MM.1S (cell line): ENCODE results near the gene SF3A2.

ENCODE experiments used
- DNase-seq: peaks from one replicate; pipeline ENCODE4 v3.0.0-alpha.2; 2015
- H2AFZ ChIP-seq: fragments of 300-600 bp; sonication (generic); 2 replicates; pipeline ENCODE4 v1.6.0; 2016; ENCODE audit warnings: antibody characterized with exemption, low read length
- H3F3A ChIP-seq: fragments of 300-600 bp; sonication (generic); 2 replicates; pipeline ENCODE4 v1.6.1; 2016; ENCODE audit warnings: mild to moderate bottlenecking, antibody characterized with exemption, low read length, moderate library complexity, mixed read lengths; ENCODE audit not compliant: insufficient read depth
- H3K27ac ChIP-seq: fragments of 300-600 bp; sonication (generic); 2 replicates; pipeline ENCODE4 v1.5.1; 2016; ENCODE audit warnings: mild to moderate bottlenecking, low read length
- H3K27me3 ChIP-seq: fragments of 300-600 bp; sonication (generic); replicated peaks from 2 replicates; pipeline ENCODE4 v1.6.0; 2016; ENCODE audit warnings: low read length; ENCODE audit not compliant: insufficient read depth
- H3K36me3 ChIP-seq: fragments of 300-600 bp; sonication (generic); replicated peaks from 2 replicates; pipeline ENCODE4 v1.6.1; 2016; ENCODE audit warnings: mild to moderate bottlenecking, low read length, mixed read lengths; ENCODE audit not compliant: insufficient read depth
- H3K4me1 ChIP-seq: fragments of 300-600 bp; sonication (generic); 2 replicates; pipeline ENCODE4 v1.6.1; 2016; ENCODE audit warnings: low read length, mixed read lengths
- H3K4me2 ChIP-seq: fragments of 300-600 bp; sonication (generic); 2 replicates; pipeline ENCODE4 v1.6.0; 2016; ENCODE audit warnings: low read depth, low read length
- H3K4me3 ChIP-seq: fragments of 300-600 bp; sonication (generic); 2 replicates; pipeline ENCODE4 v1.5.1; 2016; ENCODE audit warnings: low read length, mixed read lengths
- H3K79me2 ChIP-seq: fragments of 300-600 bp; sonication (generic); 2 replicates; pipeline ENCODE4 v1.6.1; 2016; ENCODE audit warnings: mixed run types, low read length, mixed read lengths
- H3K9ac ChIP-seq: fragments of 300-600 bp; sonication (generic); 2 replicates; pipeline ENCODE4 v1.6.1; 2016; ENCODE audit warnings: low read length, mixed read lengths
- H3K9me2 ChIP-seq: fragments of 300-600 bp; sonication (generic); replicated peaks from 2 replicates; pipeline ENCODE4 v1.6.1; 2016; ENCODE audit warnings: mild to moderate bottlenecking, low read length, mixed read lengths; ENCODE audit not compliant: insufficient read depth
- H3K9me3 ChIP-seq: fragments of 300-600 bp; sonication (generic); replicated peaks from 2 replicates; pipeline ENCODE4 v1.6.1; 2016; ENCODE audit warnings: mild to moderate bottlenecking, low read length, mixed read lengths; ENCODE audit not compliant: insufficient read depth
- H4K20me1 ChIP-seq: fragments of 300-600 bp; sonication (generic); 2 replicates; pipeline ENCODE4 v1.6.1; 2016; ENCODE audit warnings: mild to moderate bottlenecking, low read length, moderate library complexity, mixed read lengths; ENCODE audit not compliant: insufficient read depth
- EZH2 ChIP-seq: fragments of 300-600 bp; sonication (generic); optimal IDR thresholded peaks from 2 replicates; pipeline ENCODE3; 2017; ENCODE audit warnings: low read depth, mild to moderate bottlenecking, antibody characterized with exemption, low read length, mixed read lengths
- EZH2phosphoT487 ChIP-seq: fragments of 300-600 bp; sonication (generic); IDR thresholded peaks from 2 replicates; pipeline ENCODE4 v1.6.1; 2018; ENCODE audit warnings: antibody characterized with exemption, low read length
- TF ChIP-seq, protein P1 (sequence below): fragments of 300-600 bp; sonication (generic); IDR thresholded peaks from 2 replicates; pipeline ENCODE4 v1.5.1; 2016; ENCODE audit warnings: antibody characterized with exemption, low read length, mixed read lengths

SF3A2 gene

DNA sequence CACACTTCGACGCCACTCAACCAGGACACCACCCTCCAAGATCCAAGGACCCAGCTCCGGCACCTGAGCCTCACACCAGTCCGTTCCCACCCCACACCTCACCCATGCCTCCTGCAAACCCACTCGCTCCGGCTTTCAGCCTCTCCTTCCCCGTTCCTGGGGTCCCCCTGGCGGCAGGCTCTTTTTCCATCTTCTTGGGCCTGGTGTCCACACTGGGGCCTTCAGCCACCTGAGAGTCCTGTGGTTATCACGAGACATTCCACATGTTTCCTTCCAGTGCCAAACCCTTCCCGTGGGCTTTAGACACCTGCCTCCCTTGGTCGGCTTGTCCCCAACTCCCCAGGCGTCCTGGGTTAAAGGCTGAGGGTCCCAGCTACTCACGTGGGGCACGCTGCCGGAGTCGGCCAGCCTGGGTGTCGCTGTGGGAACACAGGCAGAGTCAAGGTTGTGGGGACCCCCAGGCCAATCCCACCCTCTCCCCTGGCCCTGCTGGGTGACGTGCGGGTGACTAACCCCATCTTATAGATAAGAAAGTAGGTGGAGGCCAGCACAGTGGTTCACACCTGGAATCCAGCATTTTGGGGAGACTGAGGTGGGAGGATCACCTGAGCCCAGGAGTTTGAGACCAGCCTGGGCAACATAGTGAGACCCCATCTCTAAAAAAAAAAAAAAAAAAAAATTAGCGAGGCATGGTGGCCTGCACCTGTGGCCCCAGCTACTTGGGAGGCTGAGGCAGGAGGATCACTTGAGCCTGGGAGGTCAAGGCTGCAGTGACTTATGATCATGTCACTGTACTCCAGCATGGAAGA is 17.6 kb downstream of the SF3A2 start:
- Histone ChIP-seq H3K27ac (no peak overlapping the region), H3K27me3 (no peaks in the 10 kb centered on the region), H4K20me1 (no peaks in the 10 kb centered on the region), H3K79me2 (peaks cover 59% of the 10 kb centered on the region), H3K36me3 (0 out of 2 replicates have a peak, but pooled peaks cover 5% of the 10 kb centered on the region), H3K4me3 (no peak overlapping the region), H2AFZ (no peak overlapping the region), H3K4me1 (peaks cover 27% of the 10 kb centered on the region), H3K9ac (no peak overlapping the region), H3K9me2 (no peaks in the 10 kb centered on the region), H3F3A (peaks cover 26% of the 10 kb centered on the region), H3K9me3 (no peaks in the 10 kb centered on the region), H3K4me2 (no peak overlapping the region)
- DNase-seq = no peak
- TF ChIP-seq EZH2phosphoT487 = no peak
- TF ChIP-seq, protein P1, sequence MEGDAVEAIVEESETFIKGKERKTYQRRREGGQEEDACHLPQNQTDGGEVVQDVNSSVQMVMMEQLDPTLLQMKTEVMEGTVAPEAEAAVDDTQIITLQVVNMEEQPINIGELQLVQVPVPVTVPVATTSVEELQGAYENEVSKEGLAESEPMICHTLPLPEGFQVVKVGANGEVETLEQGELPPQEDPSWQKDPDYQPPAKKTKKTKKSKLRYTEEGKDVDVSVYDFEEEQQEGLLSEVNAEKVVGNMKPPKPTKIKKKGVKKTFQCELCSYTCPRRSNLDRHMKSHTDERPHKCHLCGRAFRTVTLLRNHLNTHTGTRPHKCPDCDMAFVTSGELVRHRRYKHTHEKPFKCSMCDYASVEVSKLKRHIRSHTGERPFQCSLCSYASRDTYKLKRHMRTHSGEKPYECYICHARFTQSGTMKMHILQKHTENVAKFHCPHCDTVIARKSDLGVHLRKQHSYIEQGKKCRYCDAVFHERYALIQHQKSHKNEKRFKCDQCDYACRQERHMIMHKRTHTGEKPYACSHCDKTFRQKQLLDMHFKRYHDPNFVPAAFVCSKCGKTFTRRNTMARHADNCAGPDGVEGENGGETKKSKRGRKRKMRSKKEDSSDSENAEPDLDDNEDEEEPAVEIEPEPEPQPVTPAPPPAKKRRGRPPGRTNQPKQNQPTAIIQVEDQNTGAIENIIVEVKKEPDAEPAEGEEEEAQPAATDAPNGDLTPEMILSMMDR = no peak
- no peak for TF ChIP-seq EZH2

DNA sequence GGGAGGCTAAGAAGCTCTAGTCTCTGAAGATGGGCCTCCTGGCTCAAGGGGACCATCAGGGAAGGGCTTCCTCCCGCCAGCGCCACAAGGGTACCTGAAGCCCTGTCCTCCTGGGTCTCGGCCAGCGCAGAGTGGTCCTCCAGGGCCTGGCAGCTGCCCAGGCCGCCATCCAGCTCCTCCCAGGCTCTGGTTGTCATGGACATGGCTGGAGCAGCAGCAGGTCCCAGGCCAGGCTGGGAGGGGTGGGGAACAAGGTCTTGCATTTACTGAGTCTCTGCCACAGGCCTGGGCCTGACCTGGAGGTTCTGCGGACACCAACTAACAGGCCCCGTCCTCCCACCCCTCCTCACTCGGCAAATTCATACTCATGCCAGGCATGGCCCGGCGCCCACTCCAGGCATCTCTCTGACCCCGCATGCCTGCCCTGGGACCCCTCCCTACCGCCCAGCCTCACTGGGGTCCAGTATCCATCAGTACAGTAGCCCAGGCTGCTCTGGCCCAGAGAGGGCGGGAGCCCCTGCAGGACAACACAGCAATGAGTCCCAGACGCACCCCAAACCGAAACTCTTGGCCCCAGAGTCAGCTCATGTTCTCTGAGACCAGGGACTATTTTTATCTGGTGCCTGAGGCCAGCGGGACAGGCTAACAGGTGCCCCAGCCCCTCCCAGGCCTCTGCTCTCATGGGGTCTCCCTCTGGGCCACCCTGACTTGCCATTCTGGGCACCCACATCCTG is 18.7 kb downstream of the SF3A2 start:
- H3K9ac ChIP-seq = peak overlapping the region; percentile 96
- DNase-seq = peak; percentile 90

DNA sequence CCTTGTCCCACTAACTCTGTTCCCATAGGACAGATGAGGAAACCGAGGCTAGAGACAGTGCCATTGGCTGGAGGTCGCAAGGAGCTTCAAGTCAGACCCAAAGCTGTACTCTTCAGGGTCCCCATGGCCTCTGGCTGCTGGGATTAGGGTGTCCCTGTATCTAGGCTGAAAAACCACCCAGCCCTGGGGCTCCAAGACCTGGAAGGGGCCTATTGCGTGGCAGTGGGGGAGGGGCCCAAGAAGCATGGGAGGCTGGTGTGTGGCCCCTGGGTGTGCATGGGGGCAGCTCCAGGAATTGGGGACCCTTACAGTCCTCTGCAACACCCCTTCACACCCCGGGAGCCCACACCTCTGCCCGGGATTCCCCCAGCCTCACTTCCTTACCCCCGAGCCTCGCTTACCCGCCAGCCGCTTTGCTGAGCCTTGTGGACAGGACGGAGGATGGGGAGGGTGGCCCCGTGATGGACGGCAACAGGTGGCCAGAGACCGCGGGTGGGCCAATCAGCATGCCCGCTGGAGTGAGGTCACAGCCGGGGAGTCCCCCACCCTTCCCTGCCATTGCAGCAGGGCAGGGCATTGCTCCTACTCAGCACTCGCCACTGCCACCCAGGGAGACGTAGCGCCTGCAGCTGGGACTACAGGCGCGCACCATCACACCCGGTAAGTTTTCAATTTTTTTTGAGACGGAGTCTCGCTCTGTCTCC is 19.5 kb downstream of the SF3A2 start, which contains the start of gene JSRP1:
JSRP1 (minus strand) TSS at position 436 of the 704 bp plus-strand sequence. CDS start 1,103 bp downstream, outside the sequence.
- Histone ChIP-seq H3K27me3 (no peaks in the 10 kb centered on the region), H3K4me3 (peak within 1 kb of the TSS; percentile 70), H3K36me3 (0 out of 2 replicates have a peak, but pooled peaks cover 5% of the 10 kb centered on the region), H3F3A (peaks cover 28% of the 10 kb centered on the region), H2AFZ (0 out of 2 replicates have a peak within 1 kb of the TSS, but pooled peaks have one; percentile 19), H3K79me2 (peaks cover 71% of the 10 kb centered on the region), H3K9ac (peak within 1 kb of the TSS; percentile 96), H4K20me1 (no peaks in the 10 kb centered on the region), H3K4me1 (peaks cover 40% of the 10 kb centered on the region), H3K9me2 (no peaks in the 10 kb centered on the region), H3K9me3 (no peaks in the 10 kb centered on the region), H3K4me2 (peak within 1 kb of the TSS; percentile 85), H3K27ac (peak within 1 kb of the TSS; percentile 95)
- peak; percentile 92 for DNase-seq
- TF ChIP-seq, protein P1 = peak; percentile 24
- TF ChIP-seq EZH2phosphoT487 = no peak

More for the DNA sequence above, 18.7 kb downstream of the SF3A2 start:
- H4K20me1 ChIP-seq = no peaks in the 10 kb centered on the region
- 0 out of 2 replicates have a peak, but pooled peaks cover 5% of the 10 kb centered on the region for H3K36me3 ChIP-seq
- TF ChIP-seq, protein P1 = peak; percentile 31
- TF ChIP-seq EZH2 = no peak
- H3K9me3 ChIP-seq = no peaks in the 10 kb centered on the region
- no peaks in the 10 kb centered on the region for H3K9me2 ChIP-seq
- H3K27me3 ChIP-seq = no peaks in the 10 kb centered on the region
- peaks cover 35% of the 10 kb centered on the region for H3K4me1 ChIP-seq
- peak overlapping the region; percentile 95 for H3K27ac ChIP-seq
- peaks cover 64% of the 10 kb centered on the region for H3K79me2 ChIP-seq
- H3K4me3 ChIP-seq = peak overlapping the region; percentile 70
- 0 out of 2 replicates have a peak overlapping the region, but pooled peaks have one; percentile 19 for H2AFZ ChIP-seq
- H3K4me2 ChIP-seq = peak overlapping the region; percentile 85
- peaks cover 25% of the 10 kb centered on the region for H3F3A ChIP-seq
